Measurements from ENCODE around the gene SIX1. TPM values are rescaled to one million over a fixed set of nuclear protein-coding genes. Genes with fewer than 3 reads are reported as not detected.

Gene SIX1
- total RNA-seq, 6 donors from 2014 or later, result 0.17 to 8.9 (median 1.8) TPM

DNA sequence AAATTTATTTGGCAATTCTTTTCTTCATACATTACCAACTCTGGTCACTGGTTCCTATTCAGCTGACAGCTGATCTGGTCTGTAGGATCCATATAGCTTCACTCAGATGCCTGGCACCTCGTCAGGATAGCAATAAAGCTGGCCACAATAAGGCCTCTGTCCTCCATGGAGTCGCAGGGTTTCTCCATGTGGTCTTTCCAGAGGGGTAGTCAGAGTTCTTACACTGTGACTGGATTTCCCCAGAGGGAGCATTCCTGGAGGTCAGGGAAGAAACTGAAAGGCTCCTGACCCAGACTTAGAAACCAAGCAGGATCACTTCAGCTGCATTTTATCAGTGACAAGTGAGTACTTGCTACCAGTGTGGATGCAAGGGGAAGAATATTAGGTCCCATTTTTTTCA is 34.9 kb upstream of the SIX1 start:
- ATAC-seq (ENCODE audit: low FRiP score in 2 of 2) (no peak), DNase-seq (no peak)
- Histone ChIP-seq H3K27me3 (no peaks in the 10 kb centered on the region), H3K36me3 (no peaks in the 10 kb centered on the region), H3K4me1 (no peaks in the 10 kb centered on the region), H3K4me3 (no peak overlapping the region), H3K27ac (no peak overlapping the region), H3K9me3 (no peaks in the 10 kb centered on the region)
- TF ChIP-seq, protein P1, sequence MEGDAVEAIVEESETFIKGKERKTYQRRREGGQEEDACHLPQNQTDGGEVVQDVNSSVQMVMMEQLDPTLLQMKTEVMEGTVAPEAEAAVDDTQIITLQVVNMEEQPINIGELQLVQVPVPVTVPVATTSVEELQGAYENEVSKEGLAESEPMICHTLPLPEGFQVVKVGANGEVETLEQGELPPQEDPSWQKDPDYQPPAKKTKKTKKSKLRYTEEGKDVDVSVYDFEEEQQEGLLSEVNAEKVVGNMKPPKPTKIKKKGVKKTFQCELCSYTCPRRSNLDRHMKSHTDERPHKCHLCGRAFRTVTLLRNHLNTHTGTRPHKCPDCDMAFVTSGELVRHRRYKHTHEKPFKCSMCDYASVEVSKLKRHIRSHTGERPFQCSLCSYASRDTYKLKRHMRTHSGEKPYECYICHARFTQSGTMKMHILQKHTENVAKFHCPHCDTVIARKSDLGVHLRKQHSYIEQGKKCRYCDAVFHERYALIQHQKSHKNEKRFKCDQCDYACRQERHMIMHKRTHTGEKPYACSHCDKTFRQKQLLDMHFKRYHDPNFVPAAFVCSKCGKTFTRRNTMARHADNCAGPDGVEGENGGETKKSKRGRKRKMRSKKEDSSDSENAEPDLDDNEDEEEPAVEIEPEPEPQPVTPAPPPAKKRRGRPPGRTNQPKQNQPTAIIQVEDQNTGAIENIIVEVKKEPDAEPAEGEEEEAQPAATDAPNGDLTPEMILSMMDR (IDR thresholded peaks at IDR 0.05), result no peak
- no peak for TF ChIP-seq EP300 (IDR thresholded peaks at IDR 0.05)
- no peak for TF ChIP-seq POLR2A (IDR thresholded peaks at IDR 0.05)
- TF ChIP-seq POLR2AphosphoS5 (IDR thresholded peaks at IDR 0.05), result no peak
- 77 to 80% methylated on average over 2 of the region's 2 CpGs for WGBS, 2 donors

DNA sequence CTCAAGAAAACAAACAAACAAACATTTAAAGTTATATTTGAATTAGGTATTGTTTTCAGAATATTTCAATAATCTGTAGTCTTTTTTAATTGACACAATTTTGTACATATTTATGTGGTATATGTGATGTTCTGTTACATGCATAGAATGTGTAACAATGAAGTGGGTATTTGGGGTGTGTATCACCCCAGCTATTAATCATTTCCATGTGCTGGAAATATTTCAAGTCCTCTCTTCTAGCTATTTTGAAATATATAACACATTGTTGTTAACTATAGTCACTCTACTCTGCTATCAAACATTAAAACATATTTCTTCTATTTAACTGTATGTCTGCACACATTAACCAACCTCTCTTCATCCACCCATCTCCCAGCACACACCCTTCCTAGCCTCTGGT is 32.0 kb upstream of the SIX1 start:
- Histone ChIP-seq H3K4me3 (no peak overlapping the region), H3K36me3 (no peaks in the 10 kb centered on the region)

DNA sequence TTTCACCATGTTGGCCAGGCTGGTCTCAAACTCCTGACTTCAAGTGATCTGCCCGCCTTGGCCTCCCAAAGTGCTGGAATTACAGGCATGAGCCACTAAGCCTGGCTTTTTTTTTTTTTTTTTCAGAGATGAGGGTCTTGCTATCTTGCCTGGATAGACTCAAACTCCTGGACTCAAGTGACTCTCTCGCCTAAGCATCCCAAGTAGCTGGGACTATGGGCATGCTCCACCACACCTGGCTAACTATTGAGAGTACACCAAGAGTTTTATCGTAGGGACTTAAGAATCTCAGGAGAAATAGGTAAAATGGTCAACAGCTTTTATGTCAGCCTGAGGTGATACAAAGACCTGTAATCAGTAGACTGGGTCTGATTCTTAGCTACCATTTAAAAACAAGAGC is 31.2 kb upstream of the SIX1 start:
- no peaks in the 10 kb centered on the region for H3K27me3 ChIP-seq
- no peaks in the 10 kb centered on the region for H3K9me3 ChIP-seq
- 82 to 96% methylated on average over 3 of the region's 3 CpGs for WGBS, 2 donors
- H3K27ac ChIP-seq, result no peak overlapping the region
- no peak for TF ChIP-seq POLR2A (IDR thresholded peaks at IDR 0.05)
- TF ChIP-seq, protein P1 (IDR thresholded peaks at IDR 0.05), result no peak
- no peak for TF ChIP-seq EP300 (IDR thresholded peaks at IDR 0.05)
- no peak overlapping the region for H3K4me3 ChIP-seq
- no peaks in the 10 kb centered on the region for H3K4me1 ChIP-seq
- ATAC-seq (ENCODE audit: low FRiP score in 2 of 2), result no peak
- H3K36me3 ChIP-seq, result no peaks in the 10 kb centered on the region
- DNase-seq, result no peak

More for the DNA sequence above, 32.0 kb upstream of the SIX1 start:
- Histone ChIP-seq H3K27ac (no peak overlapping the region), H3K4me1 (no peaks in the 10 kb centered on the region), H3K9me3 (no peaks in the 10 kb centered on the region), H3K27me3 (no peaks in the 10 kb centered on the region)
- DNase-seq (no peak), ATAC-seq (ENCODE audit: low FRiP score in 2 of 2) (no peak)
- TF ChIP-seq POLR2AphosphoS5 (IDR thresholded peaks at IDR 0.05) (no peak), EP300 (IDR thresholded peaks at IDR 0.05) (no peak), POLR2A (IDR thresholded peaks at IDR 0.05) (no peak)
- TF ChIP-seq, protein P1 (IDR thresholded peaks at IDR 0.05), result no peak

DNA sequence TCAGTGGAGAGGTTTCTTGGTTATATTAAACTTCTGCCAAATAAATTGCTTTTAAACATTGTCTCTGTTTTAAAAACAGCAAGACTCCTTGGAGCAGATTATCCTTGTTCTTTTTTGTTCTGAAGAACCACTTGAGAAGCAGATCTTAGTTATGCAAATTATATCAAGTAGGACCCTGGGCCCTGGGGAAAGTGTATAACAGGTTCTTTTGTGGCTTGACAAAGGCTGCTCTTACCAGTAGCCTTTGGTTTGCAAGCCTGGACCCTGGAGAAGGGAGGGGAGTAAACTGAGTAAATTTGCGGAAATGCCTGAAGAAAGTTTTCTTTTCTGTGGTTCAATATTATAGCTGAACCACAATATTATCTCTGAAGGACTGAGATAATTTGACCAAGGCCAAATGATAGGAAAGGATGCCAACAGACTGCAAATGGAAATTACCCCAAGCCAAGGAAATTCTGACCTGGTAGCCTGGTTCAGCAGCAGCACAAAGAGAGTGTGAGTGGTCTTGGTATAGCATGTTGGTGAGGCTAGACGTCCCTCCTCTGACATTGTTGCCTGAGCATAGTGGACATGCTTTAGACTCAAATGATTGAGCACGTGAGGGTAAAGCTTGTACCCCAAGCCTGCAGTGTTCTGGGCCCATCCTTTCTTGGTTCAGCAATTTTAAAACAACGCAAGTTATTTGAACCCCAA is 30.4 kb upstream of the SIX1 start:
- ATAC-seq (ENCODE audit: low FRiP score in 2 of 2), result no peak
- Histone ChIP-seq H3K9me3 (no peaks in the 10 kb centered on the region), H3K36me3 (no peaks in the 10 kb centered on the region), H3K4me3 (no peak overlapping the region), H3K27me3 (no peaks in the 10 kb centered on the region), H3K4me1 (no peaks in the 10 kb centered on the region), H3K27ac (no peak overlapping the region)
- TF ChIP-seq EP300 (IDR thresholded peaks at IDR 0.05) (no peak), POLR2AphosphoS5 (IDR thresholded peaks at IDR 0.05) (no peak), POLR2A (IDR thresholded peaks at IDR 0.05) (no peak)
- TF ChIP-seq, protein P1 (IDR thresholded peaks at IDR 0.05), result no peak
- WGBS, 2 donors, result 75 to 80% methylated on average over 4 of the region's 4 CpGs
- DNase-seq, result no peak

DNA sequence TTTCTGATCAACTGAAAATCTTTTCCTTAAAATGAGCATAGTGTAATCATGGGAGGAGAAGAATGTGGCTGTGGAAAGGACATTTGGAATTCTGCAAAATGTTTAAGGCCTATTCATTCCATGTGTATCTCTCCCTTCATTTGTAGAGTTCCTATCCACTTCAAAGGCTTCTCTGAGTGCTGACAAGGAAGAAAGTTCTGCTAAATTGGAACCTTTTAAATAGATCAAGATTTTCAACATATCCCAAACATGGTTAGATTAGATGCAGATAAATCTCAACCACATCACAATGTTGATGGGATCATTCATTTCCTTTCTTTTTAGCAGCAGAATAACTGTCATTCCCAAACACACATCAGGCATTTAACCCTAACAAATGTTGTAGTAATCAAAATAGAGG is 28.4 kb upstream of the SIX1 start:
- DNase-seq (no peak), ATAC-seq (ENCODE audit: low FRiP score in 2 of 2) (no peak)
- no peaks in the 10 kb centered on the region for H3K27me3 ChIP-seq
- H3K4me1 ChIP-seq, result no peaks in the 10 kb centered on the region
- H3K27ac ChIP-seq, result no peak overlapping the region
- no peaks in the 10 kb centered on the region for H3K9me3 ChIP-seq
- no peak for TF ChIP-seq POLR2AphosphoS5 (IDR thresholded peaks at IDR 0.05)
- TF ChIP-seq POLR2A (IDR thresholded peaks at IDR 0.05), result no peak
- no peak for TF ChIP-seq EP300 (IDR thresholded peaks at IDR 0.05)
- TF ChIP-seq, protein P1 (IDR thresholded peaks at IDR 0.05), result no peak
- H3K4me3 ChIP-seq, result no peak overlapping the region
- H3K36me3 ChIP-seq, result no peaks in the 10 kb centered on the region
